ENCODE data around the gene PLEKHG7. TPM values are rescaled to one million over a fixed set of nuclear protein-coding genes. Genes with fewer than 3 reads are reported as not detected.
"Not testable (repeated sequence)": the region's sequence is repeated elsewhere in the genome, so short reads cannot be mapped to it uniquely, and the experiment has no call there.

Gene PLEKHG7
- total RNA-seq, 1 donor from 2014 or later = not detected

GRCh38 chr12:92739113-92739512 is 36.3 kb downstream of the PLEKHG7 start:
- intact Hi-C loops (cut with micrococcal nuclease) = no loop called here
- Mint-ChIP-seq H3K9me3 (no peaks in the 10 kb centered on the region), H3K27ac (no peak overlapping the region), H3K4me3 (no peak overlapping the region), H3K36me3 (ENCODE audit: low read depth) (no peaks in the 10 kb centered on the region), H3K4me1 (ENCODE audit: low read depth) (no peaks in the 10 kb centered on the region), H3K27me3 (ENCODE audit: insufficient read depth) (peaks cover 6% of the 10 kb centered on the region)
- no peak for DNase-seq (ENCODE audit: low spot score)

- Mint-ChIP-seq H3K4me1 (ENCODE audit: low read depth) (no peaks in the 10 kb centered on the region), H3K9me3 (no peaks in the 10 kb centered on the region), H3K36me3 (ENCODE audit: low read depth) (no peaks in the 10 kb centered on the region), H3K27ac (no peak overlapping the region), H3K4me3 (no peak overlapping the region), H3K27me3 (ENCODE audit: insufficient read depth) (peaks cover 6% of the 10 kb centered on the region)
- no peak for DNase-seq (ENCODE audit: low spot score)
- intact Hi-C loops (cut with micrococcal nuclease) = no loop called here
These were observed 37.6 kb downstream of the PLEKHG7 start for GRCh38 chr12:92740411-92740810.

- Mint-ChIP-seq H3K4me3 (no peak overlapping the region), H3K27ac (no peak overlapping the region), H3K36me3 (ENCODE audit: low read depth) (no peaks in the 10 kb centered on the region), H3K27me3 (ENCODE audit: insufficient read depth) (peaks cover 8% of the 10 kb centered on the region), H3K4me1 (ENCODE audit: low read depth) (no peaks in the 10 kb centered on the region), H3K9me3 (no peaks in the 10 kb centered on the region)
- no peak for DNase-seq (ENCODE audit: low spot score)
- intact Hi-C loops (cut with micrococcal nuclease) = no loop called here
These were observed 40.2 kb downstream of the PLEKHG7 start for GRCh38 chr12:92743026-92743425.

- Mint-ChIP-seq H3K27me3 (ENCODE audit: insufficient read depth) (peaks cover 6% of the 10 kb centered on the region), H3K9me3 (no peaks in the 10 kb centered on the region), H3K36me3 (ENCODE audit: low read depth) (no peaks in the 10 kb centered on the region), H3K27ac (no peak overlapping the region), H3K4me3 (no peak overlapping the region), H3K4me1 (ENCODE audit: low read depth) (no peaks in the 10 kb centered on the region)
- DNase-seq (ENCODE audit: low spot score) = no peak
- intact Hi-C loops (cut with micrococcal nuclease) = no loop called here
These were observed 43.2 kb downstream of the PLEKHG7 start for GRCh38 chr12:92745856-92746550.

- no peak overlapping the region for H3K27ac Mint-ChIP-seq
- intact Hi-C loops (cut with micrococcal nuclease) = no loop called here
- no peaks in the 10 kb centered on the region for H3K36me3 Mint-ChIP-seq (ENCODE audit: low read depth)
- H3K4me3 Mint-ChIP-seq = no peak overlapping the region
- no peaks in the 10 kb centered on the region for H3K9me3 Mint-ChIP-seq
- no peak for DNase-seq (ENCODE audit: low spot score)
- peaks cover 2% of the 10 kb centered on the region for H3K27me3 Mint-ChIP-seq (ENCODE audit: insufficient read depth)
- H3K4me1 Mint-ChIP-seq (ENCODE audit: low read depth) = no peaks in the 10 kb centered on the region
These were observed 44.4 kb downstream of the PLEKHG7 start for GRCh38 chr12:92747151-92747550.

- H3K9me3 Mint-ChIP-seq; H3K27ac Mint-ChIP-seq; DNase-seq (ENCODE audit: low spot score); H3K4me3 Mint-ChIP-seq; H3K4me1 Mint-ChIP-seq (ENCODE audit: low read depth); intact Hi-C loops (cut with micrococcal nuclease); H3K36me3 Mint-ChIP-seq (ENCODE audit: low read depth); H3K27me3 Mint-ChIP-seq (ENCODE audit: insufficient read depth): not testable (repeated sequence)
These were observed 46.9 kb downstream of the PLEKHG7 start for GRCh38 chr12:92749691-92750090.

GRCh38 chr12:92753976-92754885 is 51.4 kb downstream of the PLEKHG7 start:
- Mint-ChIP-seq H3K27me3 (ENCODE audit: insufficient read depth) (peaks cover 8% of the 10 kb centered on the region), H3K27ac (no peak overlapping the region), H3K4me1 (ENCODE audit: low read depth) (no peaks in the 10 kb centered on the region), H3K4me3 (no peak overlapping the region), H3K36me3 (ENCODE audit: low read depth) (no peaks in the 10 kb centered on the region), H3K9me3 (no peaks in the 10 kb centered on the region)
- intact Hi-C loops (cut with micrococcal nuclease) = no loop called here
- no peak for DNase-seq (ENCODE audit: low spot score)

GRCh38 chr12:92756898-92757596 is 54.3 kb downstream of the PLEKHG7 start:
- Mint-ChIP-seq H3K36me3 (ENCODE audit: low read depth) (no peaks in the 10 kb centered on the region), H3K4me3 (no peak overlapping the region), H3K9me3 (no peaks in the 10 kb centered on the region), H3K27me3 (ENCODE audit: insufficient read depth) (peaks cover 8% of the 10 kb centered on the region), H3K4me1 (ENCODE audit: low read depth) (no peaks in the 10 kb centered on the region), H3K27ac (no peak overlapping the region)
- DNase-seq (ENCODE audit: low spot score) = no peak
- intact Hi-C loops (cut with micrococcal nuclease) = no loop called here

GRCh38 chr12:92757597-92758121 is 54.9 kb downstream of the PLEKHG7 start:
- intact Hi-C loops (cut with micrococcal nuclease) = no loop called here

GRCh38 chr12:92759634-92760268 is 57.0 kb downstream of the PLEKHG7 start:
- peaks cover 8% of the 10 kb centered on the region for H3K27me3 Mint-ChIP-seq (ENCODE audit: insufficient read depth)
- H3K36me3 Mint-ChIP-seq (ENCODE audit: low read depth) = no peaks in the 10 kb centered on the region
- intact Hi-C loops (cut with micrococcal nuclease) = no loop called here
- H3K4me3 Mint-ChIP-seq = no peak overlapping the region
- no peaks in the 10 kb centered on the region for H3K9me3 Mint-ChIP-seq
- no peaks in the 10 kb centered on the region for H3K4me1 Mint-ChIP-seq (ENCODE audit: low read depth)
- no peak overlapping the region for H3K27ac Mint-ChIP-seq
- DNase-seq (ENCODE audit: low spot score) = no peak

More at GRCh38 chr12:92757597-92758121, 54.9 kb downstream of the PLEKHG7 start:
- Mint-ChIP-seq H3K36me3 (ENCODE audit: low read depth) (no peaks in the 10 kb centered on the region), H3K4me1 (ENCODE audit: low read depth) (no peaks in the 10 kb centered on the region), H3K27ac (no peak overlapping the region), H3K9me3 (no peaks in the 10 kb centered on the region), H3K27me3 (ENCODE audit: insufficient read depth) (peaks cover 8% of the 10 kb centered on the region), H3K4me3 (no peak overlapping the region)
- DNase-seq (ENCODE audit: low spot score) = no peak

GRCh38 chr12:92762773-92763172 is 60.0 kb downstream of the PLEKHG7 start:
- H3K27me3 Mint-ChIP-seq (ENCODE audit: insufficient read depth) = peaks cover 2% of the 10 kb centered on the region
- H3K36me3 Mint-ChIP-seq (ENCODE audit: low read depth) = no peaks in the 10 kb centered on the region
- no peak for DNase-seq (ENCODE audit: low spot score)
- H3K4me1 Mint-ChIP-seq (ENCODE audit: low read depth) = no peaks in the 10 kb centered on the region
- H3K9me3 Mint-ChIP-seq = no peaks in the 10 kb centered on the region
- no peak overlapping the region for H3K4me3 Mint-ChIP-seq
- intact Hi-C loops (cut with micrococcal nuclease) = no loop called here
- H3K27ac Mint-ChIP-seq = no peak overlapping the region

- no peak for DNase-seq (ENCODE audit: low spot score)
- Mint-ChIP-seq H3K27me3 (ENCODE audit: insufficient read depth) (no peaks in the 10 kb centered on the region), H3K4me1 (ENCODE audit: low read depth) (peaks cover 11% of the 10 kb centered on the region), H3K4me3 (no peak overlapping the region), H3K27ac (no peak overlapping the region), H3K9me3 (no peaks in the 10 kb centered on the region), H3K36me3 (ENCODE audit: low read depth) (no peaks in the 10 kb centered on the region)
- intact Hi-C loops (cut with micrococcal nuclease) = no loop called here
These were observed 62.0 kb downstream of the PLEKHG7 start for GRCh38 chr12:92764831-92765230.
